OCI-LY3 (cell line): ENCODE measurements around the gene FLCN.

Source experiments
- H2AFZ ChIP-seq: fragments of 200-600, 300-600 bp; shearing (Covaris generic); 2 replicates; pipeline ENCODE4 v1.6.0; 2014; ENCODE audit warnings: antibody characterized with exemption, low read depth, low read length
- H3K27ac ChIP-seq: fragments of 200-600, 300-600 bp; sonication (generic); 2 replicates; pipeline ENCODE4 v1.5.1; 2014; ENCODE audit warnings: mild to moderate bottlenecking, low read length, moderate library complexity, mixed read lengths
- H3K27me3 ChIP-seq: fragments of 200-600, 300-600 bp; sonication (generic); 2 replicates; pipeline ENCODE4 v1.6.1; 2014; ENCODE audit warnings: low read depth, low read length, mixed read lengths
- H3K36me3 ChIP-seq: fragments of 200-600, 300-600 bp; sonication (generic); replicated peaks from 2 replicates; pipeline ENCODE3; 2014; ENCODE audit warnings: low read depth, low read length, mixed read lengths
- H3K4me1 ChIP-seq: fragments of 300-600, 200-600 bp; sonication (generic); 2 replicates; pipeline ENCODE4 v1.6.1; 2014; ENCODE audit warnings: low read length, mixed read lengths
- H3K4me2 ChIP-seq: fragments of 200-600, 300-600 bp; sonication (generic); 2 replicates; pipeline ENCODE4 v1.6.1; 2014; ENCODE audit warnings: low read length, mixed read lengths
- H3K4me3 ChIP-seq: fragments of 300-600, 200-600 bp; sonication (generic); 2 replicates; pipeline ENCODE4 v1.5.1; 2014; ENCODE audit warnings: antibody characterized with exemption, mild to moderate bottlenecking, low read length, moderate library complexity
- H3K79me2 ChIP-seq: fragments of 300-600, 200-600 bp; shearing (Covaris generic); 2 replicates; pipeline ENCODE4 v1.6.1; 2014; ENCODE audit warnings: mild to moderate bottlenecking, low read length, mixed read lengths
- H3K9ac ChIP-seq: fragments of 300-600, 200-600 bp; shearing (Covaris generic); 2 replicates; pipeline ENCODE4 v1.6.0; 2014; ENCODE audit warnings: mild to moderate bottlenecking, low read length, moderate library complexity
- H3K9me3 ChIP-seq: fragments of 200-600, 300-600 bp; shearing (Covaris generic); 2 replicates; pipeline ENCODE4 v1.6.1; 2014; ENCODE audit warnings: low read length, mixed read lengths; ENCODE audit not compliant: insufficient read depth
- H4K20me1 ChIP-seq: fragments of 200-600, 300-600 bp; sonication (generic); 2 replicates; pipeline ENCODE4 v1.6.1; 2016; ENCODE audit warnings: low read length, mixed read lengths; ENCODE audit not compliant: insufficient read depth
- CTCF ChIP-seq: fragments of 200-600, 300-600 bp; sonication (generic); IDR thresholded peaks from 2 replicates; pipeline ENCODE4 v1.5.1; 2014; ENCODE audit warnings: antibody characterized with exemption, low read length, low read depth
- EZH2phosphoT487 ChIP-seq: fragments of 200-600 bp; shearing (Covaris generic); IDR thresholded peaks from 2 replicates; pipeline ENCODE4 v1.6.1; 2018; ENCODE audit warnings: antibody characterized with exemption, mixed run types, low read depth

Gene FLCN

GRCh38 chr17:17216776-17217175, 20.2 kb downstream of the FLCN start:
- Histone ChIP-seq H4K20me1 (no peaks in the 10 kb centered on the region), H2AFZ (no peak overlapping the region), H3K4me1 (no peaks in the 10 kb centered on the region), H3K9me3 (no peaks in the 10 kb centered on the region), H3K27me3 (no peaks in the 10 kb centered on the region), H3K9ac (no peak overlapping the region), H3K4me2 (no peak overlapping the region), H3K27ac (no peak overlapping the region), H3K79me2 (no peaks in the 10 kb centered on the region), H3K36me3 (no peaks in the 10 kb centered on the region), H3K4me3 (no peak overlapping the region)
- TF ChIP-seq EZH2phosphoT487 (no peak), CTCF (no peak)

GRCh38 chr17:17216236-17216635, 20.7 kb downstream of the FLCN start:
- no peak overlapping the region for H3K27ac ChIP-seq
- H4K20me1 ChIP-seq: no peaks in the 10 kb centered on the region
- H3K36me3 ChIP-seq: peaks cover 2% of the 10 kb centered on the region
- H2AFZ ChIP-seq: no peak overlapping the region
- no peaks in the 10 kb centered on the region for H3K79me2 ChIP-seq
- no peak overlapping the region for H3K4me2 ChIP-seq
- no peak overlapping the region for H3K4me3 ChIP-seq
- no peaks in the 10 kb centered on the region for H3K4me1 ChIP-seq
- TF ChIP-seq CTCF (no peak), EZH2phosphoT487 (no peak)
- no peak overlapping the region for H3K9ac ChIP-seq
- H3K9me3 ChIP-seq: no peaks in the 10 kb centered on the region
- no peaks in the 10 kb centered on the region for H3K27me3 ChIP-seq

- H3K9ac ChIP-seq: no peak overlapping the region
- H2AFZ ChIP-seq: no peak overlapping the region
- no peak overlapping the region for H3K4me2 ChIP-seq
- TF ChIP-seq CTCF (no peak), EZH2phosphoT487 (no peak)
- no peaks in the 10 kb centered on the region for H3K9me3 ChIP-seq
- no peak overlapping the region for H3K27ac ChIP-seq
- no peaks in the 10 kb centered on the region for H3K79me2 ChIP-seq
- no peaks in the 10 kb centered on the region for H4K20me1 ChIP-seq
- no peaks in the 10 kb centered on the region for H3K4me1 ChIP-seq
- no peak overlapping the region for H3K4me3 ChIP-seq
- no peaks in the 10 kb centered on the region for H3K27me3 ChIP-seq
- peaks cover 3% of the 10 kb centered on the region for H3K36me3 ChIP-seq
These were observed 21.4 kb downstream of the FLCN start for GRCh38 chr17:17215575-17215974.

GRCh38 chr17:17214646-17215436, 22.1 kb downstream of the FLCN start:
- Histone ChIP-seq H2AFZ (no peak overlapping the region), H3K27ac (no peak overlapping the region), H3K9me3 (no peaks in the 10 kb centered on the region), H3K4me3 (no peak overlapping the region), H3K36me3 (peaks cover 3% of the 10 kb centered on the region), H3K27me3 (no peaks in the 10 kb centered on the region), H3K9ac (no peak overlapping the region), H3K4me2 (no peak overlapping the region), H4K20me1 (no peaks in the 10 kb centered on the region), H3K4me1 (no peaks in the 10 kb centered on the region), H3K79me2 (no peaks in the 10 kb centered on the region)
- TF ChIP-seq CTCF: no peak
